ENCODE measurements around the gene FAM135A. TPM values are rescaled to one million over a fixed set of nuclear protein-coding genes. Genes with fewer than 3 reads are reported as not detected.

FAM135A gene
- total and polyA plus RNA-seq, 9 of the 15 experiments (the other 6 are each of a cell fraction or from before 2014, with no cell fraction given): 7.4 to 32.9 (median 19.2) TPM

- no peak for TF ChIP-seq FUS (optimal IDR thresholded peaks at IDR 0.05; ENCODE audit: low read depth, low read length)
- TF ChIP-seq ZNF785 (CRISPR knock-in tag; IDR thresholded peaks at IDR 0.05): no peak
- no peak for TF ChIP-seq ZBTB17 (CRISPR knock-in tag; IDR thresholded peaks at IDR 0.05)
- TF ChIP-seq PATZ1 (CRISPR knock-in tag; IDR thresholded peaks at IDR 0.05; ENCODE audit: borderline replicate concordance): no peak
- no peak for TF ChIP-seq RFX1 (IDR thresholded peaks at IDR 0.05)
- TF ChIP-seq ZNF778 (CRISPR knock-in tag; IDR thresholded peaks at IDR 0.05): no peak
- peak; percentile 67 for TF ChIP-seq PKNOX1 (IDR thresholded peaks at IDR 0.05)
- no peak for TF ChIP-seq ATF3 (IDR thresholded peaks at IDR 0.05)
- TF ChIP-seq ATF3 (CRISPR knock-in tag; conservative IDR thresholded peaks at IDR 0.05): no peak
- TF ChIP-seq MTF1 (CRISPR knock-in tag; IDR thresholded peaks at IDR 0.05; ENCODE audit: borderline replicate concordance): no peak
- no peak for TF ChIP-seq RBM14 (IDR thresholded peaks at IDR 0.05; ENCODE audit: borderline replicate concordance, insufficient read depth, low read depth, low read length)
- TF ChIP-seq PURB (CRISPR knock-in tag; IDR thresholded peaks at IDR 0.05; ENCODE audit: low read depth): no peak
- no peak for TF ChIP-seq GATAD2A (IDR thresholded peaks at IDR 0.05)
- no peak for TF ChIP-seq ZZZ3 (IDR thresholded peaks at IDR 0.05)
- no peak for TF ChIP-seq PCBP2 (IDR thresholded peaks at IDR 0.05; ENCODE audit: low read depth, low read length, poor library complexity, severe bottlenecking)
- no peak for TF ChIP-seq ELK1 (CRISPR knock-in tag; IDR thresholded peaks at IDR 0.05)
- no peak for TF ChIP-seq ARID3A (IDR thresholded peaks at IDR 0.05; ENCODE audit: borderline replicate concordance, low read depth, low read length)
- peak; percentile 62; the same call in 1 of the 2 replicates for TF ChIP-seq ATF1 (CRISPR knock-in tag; IDR thresholded peaks at IDR 0.05)
- TF ChIP-seq ATF1 (tag; IDR thresholded peaks at IDR 0.05): peak; percentile 97
- TF ChIP-seq GABPA (tag; conservative IDR thresholded peaks at IDR 0.05; ENCODE audit: low read depth): no peak
- TF ChIP-seq SIN3A (IDR thresholded peaks at IDR 0.05; ENCODE audit: borderline replicate concordance in 2 of 2, control insufficient read depth in 1 of 2, low read depth in 2 of 2, low read length in 2 of 2): peak; percentile 32 to 37; a peak in 1 of 4 replicates
These were observed at the start of gene FAM135A (continued) for GRCh38 chr6:70413114-70413991.
